ENCODE measurements around the gene SAFB.
"Not testable (repeated sequence)": the region's sequence is repeated elsewhere in the genome, so short reads cannot be mapped to it uniquely, and the experiment has no call there.

The SAFB gene

DNA sequence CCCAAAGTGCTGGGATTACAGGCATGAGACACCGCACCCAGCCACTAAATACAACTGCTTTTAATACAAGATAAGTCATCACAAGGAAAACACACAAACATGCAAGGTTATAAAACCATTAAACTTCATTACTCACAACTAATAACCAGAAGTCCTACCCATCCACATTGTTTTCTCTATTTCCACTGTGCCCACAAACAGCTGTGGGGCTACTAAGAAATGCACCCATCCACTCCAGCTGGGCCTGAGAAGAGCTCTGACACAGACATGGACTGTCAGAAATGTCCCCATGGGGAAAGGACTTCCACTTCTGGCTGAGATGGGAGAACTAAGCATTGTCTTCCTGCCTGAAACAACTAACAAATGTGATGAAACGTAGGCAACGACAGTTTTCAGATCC, 17.5 kb upstream of the SAFB start:
- Histone ChIP-seq H4K20me1 (ENCODE audit: insufficient read depth, low read length) (peaks cover 44% of the 10 kb centered on the region), H3K27me3 (ENCODE audit: insufficient read depth, low read length, poor library complexity) (no peaks in the 10 kb centered on the region), H3K27ac (ENCODE audit: low read length) (no peak overlapping the region), H3K36me3 (ENCODE audit: insufficient read depth, low read length) (peaks cover 91% of the 10 kb centered on the region), H3K9me3 (ENCODE audit: insufficient read depth, low read length, severe bottlenecking) (no peaks in the 10 kb centered on the region), H3K9ac (ENCODE audit: low read depth, low read length) (no peak overlapping the region), H3K4me1 (ENCODE audit: insufficient read depth, low read length) (no peaks in the 10 kb centered on the region), H2AFZ (ENCODE audit: low read depth, low read length) (no peak overlapping the region), H3K4me3 (ENCODE audit: low read depth in 1 of 2, low read length in 2 of 2) (no peak overlapping the region), H3K4me2 (ENCODE audit: insufficient read depth, low read length) (no peak overlapping the region), H3K79me2 (ENCODE audit: insufficient read depth, low read length) (peaks cover 67% of the 10 kb centered on the region)
- ATAC-seq (ENCODE audit: insufficient read depth, low read depth) (no peak), DNase-seq (no peak)
- TF ChIP-seq EZH2 (IDR thresholded peaks at IDR 0.05; ENCODE audit: borderline replicate concordance, low read depth, low read length, severe bottlenecking) = no peak
- TF ChIP-seq, protein P1, sequence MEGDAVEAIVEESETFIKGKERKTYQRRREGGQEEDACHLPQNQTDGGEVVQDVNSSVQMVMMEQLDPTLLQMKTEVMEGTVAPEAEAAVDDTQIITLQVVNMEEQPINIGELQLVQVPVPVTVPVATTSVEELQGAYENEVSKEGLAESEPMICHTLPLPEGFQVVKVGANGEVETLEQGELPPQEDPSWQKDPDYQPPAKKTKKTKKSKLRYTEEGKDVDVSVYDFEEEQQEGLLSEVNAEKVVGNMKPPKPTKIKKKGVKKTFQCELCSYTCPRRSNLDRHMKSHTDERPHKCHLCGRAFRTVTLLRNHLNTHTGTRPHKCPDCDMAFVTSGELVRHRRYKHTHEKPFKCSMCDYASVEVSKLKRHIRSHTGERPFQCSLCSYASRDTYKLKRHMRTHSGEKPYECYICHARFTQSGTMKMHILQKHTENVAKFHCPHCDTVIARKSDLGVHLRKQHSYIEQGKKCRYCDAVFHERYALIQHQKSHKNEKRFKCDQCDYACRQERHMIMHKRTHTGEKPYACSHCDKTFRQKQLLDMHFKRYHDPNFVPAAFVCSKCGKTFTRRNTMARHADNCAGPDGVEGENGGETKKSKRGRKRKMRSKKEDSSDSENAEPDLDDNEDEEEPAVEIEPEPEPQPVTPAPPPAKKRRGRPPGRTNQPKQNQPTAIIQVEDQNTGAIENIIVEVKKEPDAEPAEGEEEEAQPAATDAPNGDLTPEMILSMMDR (IDR thresholded peaks at IDR 0.05; ENCODE audit: borderline replicate concordance, extremely low read depth, low read length, poor library complexity, severe bottlenecking) = no peak

DNA sequence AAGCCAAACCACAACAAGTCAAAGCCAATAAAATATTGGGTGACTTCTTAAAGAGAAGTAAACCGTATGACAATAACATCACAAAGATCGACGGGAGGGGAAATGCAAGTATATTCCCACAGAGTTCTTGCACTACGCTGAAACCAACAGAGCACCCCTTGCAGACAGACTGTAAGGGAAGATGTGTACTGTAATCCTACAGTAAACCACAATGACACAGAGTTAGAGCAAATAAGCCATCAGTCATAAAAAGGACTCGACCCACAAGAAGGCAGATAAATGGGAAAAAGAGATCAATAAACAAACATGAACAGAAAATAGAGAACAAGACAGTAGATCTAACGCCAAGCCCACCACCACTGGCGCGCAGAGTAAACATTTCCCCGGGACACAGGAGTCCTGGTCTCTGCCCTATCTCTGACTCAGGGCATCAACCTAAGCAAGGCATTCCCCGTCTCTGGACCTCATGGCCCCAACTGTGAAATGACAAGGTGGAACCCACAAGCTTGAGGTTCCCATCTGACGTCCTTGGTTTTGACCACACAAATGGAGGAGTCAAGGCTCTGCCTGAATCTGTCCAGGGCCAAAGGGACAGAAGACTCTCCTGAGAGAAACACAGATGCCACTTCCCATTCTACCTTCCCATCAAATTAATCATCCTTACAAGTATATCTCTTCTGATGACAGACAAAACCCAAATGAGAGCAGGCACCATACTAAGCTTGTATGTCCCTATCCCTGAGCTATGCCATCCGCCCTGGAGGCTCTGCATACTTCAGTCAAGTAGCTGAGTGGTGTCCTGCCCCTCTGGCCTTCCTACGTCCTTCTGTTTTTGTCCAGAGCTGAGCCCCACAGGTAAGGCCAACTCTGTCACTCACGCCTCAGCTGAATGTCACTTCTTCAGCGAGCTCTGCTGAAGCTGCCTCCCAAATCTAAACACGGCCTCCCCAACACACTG, 15.3 kb upstream of the SAFB start:
- H3K4me3 ChIP-seq (ENCODE audit: low read depth in 1 of 2, low read length in 2 of 2) = no peak overlapping the region
- no peak overlapping the region for H3K4me2 ChIP-seq (ENCODE audit: insufficient read depth, low read length)
- no peaks in the 10 kb centered on the region for H3K9me3 ChIP-seq (ENCODE audit: insufficient read depth, low read length, severe bottlenecking)
- H2AFZ ChIP-seq (ENCODE audit: low read depth, low read length) = no peak overlapping the region
- peaks cover 39% of the 10 kb centered on the region for H4K20me1 ChIP-seq (ENCODE audit: insufficient read depth, low read length)
- H3K79me2 ChIP-seq (ENCODE audit: insufficient read depth, low read length) = peaks cover 68% of the 10 kb centered on the region
- H3K4me1 ChIP-seq (ENCODE audit: insufficient read depth, low read length) = no peaks in the 10 kb centered on the region
- no peaks in the 10 kb centered on the region for H3K27me3 ChIP-seq (ENCODE audit: insufficient read depth, low read length, poor library complexity)
- ATAC-seq (ENCODE audit: insufficient read depth, low read depth) (no peak), DNase-seq (no peak)
- TF ChIP-seq, protein P1 (IDR thresholded peaks at IDR 0.05; ENCODE audit: borderline replicate concordance, extremely low read depth, low read length, poor library complexity, severe bottlenecking) = no peak
- no peak for TF ChIP-seq EZH2 (IDR thresholded peaks at IDR 0.05; ENCODE audit: borderline replicate concordance, low read depth, low read length, severe bottlenecking)
- peaks cover 88% of the 10 kb centered on the region for H3K36me3 ChIP-seq (ENCODE audit: insufficient read depth, low read length)
- no peak overlapping the region for H3K9ac ChIP-seq (ENCODE audit: low read depth, low read length)
- H3K27ac ChIP-seq (ENCODE audit: low read length) = no peak overlapping the region

- Histone ChIP-seq H3K36me3 (ENCODE audit: insufficient read depth, low read length) (peaks cover 88% of the 10 kb centered on the region), H3K4me3 (ENCODE audit: low read depth in 1 of 2, low read length in 2 of 2) (no peak overlapping the region), H3K9me3 (ENCODE audit: insufficient read depth, low read length, severe bottlenecking) (no peaks in the 10 kb centered on the region), H3K4me2 (ENCODE audit: insufficient read depth, low read length) (no peak overlapping the region), H3K79me2 (ENCODE audit: insufficient read depth, low read length) (peaks cover 70% of the 10 kb centered on the region), H3K9ac (ENCODE audit: low read depth, low read length) (no peak overlapping the region), H2AFZ (ENCODE audit: low read depth, low read length) (no peak overlapping the region), H3K27ac (ENCODE audit: low read length) (no peak overlapping the region), H4K20me1 (ENCODE audit: insufficient read depth, low read length) (peaks cover 40% of the 10 kb centered on the region), H3K4me1 (ENCODE audit: insufficient read depth, low read length) (no peaks in the 10 kb centered on the region), H3K27me3 (ENCODE audit: insufficient read depth, low read length, poor library complexity) (no peaks in the 10 kb centered on the region)
- ATAC-seq (ENCODE audit: insufficient read depth, low read depth) (no peak), DNase-seq (no peak)
- TF ChIP-seq EZH2 (IDR thresholded peaks at IDR 0.05; ENCODE audit: borderline replicate concordance, low read depth, low read length, severe bottlenecking) = no peak
- TF ChIP-seq, protein P1 (IDR thresholded peaks at IDR 0.05; ENCODE audit: borderline replicate concordance, extremely low read depth, low read length, poor library complexity, severe bottlenecking) = no peak
Observed at GRCh38 chr19:5608291-5608690, 14.6 kb upstream of the SAFB start.

- ATAC-seq (ENCODE audit: insufficient read depth, low read depth); H3K9me3 ChIP-seq (ENCODE audit: insufficient read depth, low read length, severe bottlenecking); H3K4me3 ChIP-seq (ENCODE audit: low read depth in 1 of 2, low read length in 2 of 2); H3K4me1 ChIP-seq (ENCODE audit: insufficient read depth, low read length); H3K27me3 ChIP-seq (ENCODE audit: insufficient read depth, low read length, poor library complexity); H3K27ac ChIP-seq (ENCODE audit: low read length); DNase-seq; H2AFZ ChIP-seq (ENCODE audit: low read depth, low read length); H3K4me2 ChIP-seq (ENCODE audit: insufficient read depth, low read length); H3K9ac ChIP-seq (ENCODE audit: low read depth, low read length): not testable (repeated sequence)
- H3K36me3 ChIP-seq (ENCODE audit: insufficient read depth, low read length) = peaks cover 88% of the 10 kb centered on the region
- peaks cover 70% of the 10 kb centered on the region for H3K79me2 ChIP-seq (ENCODE audit: insufficient read depth, low read length)
- H4K20me1 ChIP-seq (ENCODE audit: insufficient read depth, low read length) = peaks cover 37% of the 10 kb centered on the region
Observed at GRCh38 chr19:5608766-5609165, 14.1 kb upstream of the SAFB start.

Measured in DND-41 (cell line).